ENCODE data around the gene FNTB. TPM values are rescaled to one million over a fixed set of nuclear protein-coding genes. Genes with fewer than 3 reads are reported as not detected.
A peak's percentile ranks its signal among the peaks of the same experiment; 100 is the strongest.

Gene FNTB
- total RNA-seq, 4 donors from 2014 or later: 40.6 to 44.6 (median 43.2) TPM

GRCh38 chr14:65070471-65070976 is 83.8 kb downstream of the FNTB start:
- Histone ChIP-seq H3K9me3 (no peaks in the 10 kb centered on the region), H3K4me3 (peak overlapping the region; percentile 26), H3K27me3 (no peaks in the 10 kb centered on the region), H3K36me3 (peaks cover 5% of the 10 kb centered on the region), H3K4me1 (peaks cover 72% of the 10 kb centered on the region), H3K27ac (peak overlapping the region; percentile 73)
- TF ChIP-seq POLR2AphosphoS5 (IDR thresholded peaks at IDR 0.05) (peak in 1 of 3 donors; percentile 8), CTCF (IDR thresholded peaks at IDR 0.05) (no peak)
- 30% methylated on average over 7 of the region's 12 CpGs for WGBS
- DNase-seq (ENCODE audit: low spot score in 2 of 2): no peak

- TF ChIP-seq POLR2A (IDR thresholded peaks at IDR 0.05): no peak
- no peak for TF ChIP-seq POLR2AphosphoS5 (IDR thresholded peaks at IDR 0.05)
- TF ChIP-seq CTCF (IDR thresholded peaks at IDR 0.05): no peak
- no peak for TF ChIP-seq EP300 (IDR thresholded peaks at IDR 0.05)
- Histone ChIP-seq H3K27me3 (no peaks in the 10 kb centered on the region), H3K4me1 (peaks cover 66% of the 10 kb centered on the region), H3K9me3 (no peaks in the 10 kb centered on the region), H3K36me3 (peaks cover 15% of the 10 kb centered on the region), H3K4me3 (no peak overlapping the region), H3K27ac (peak overlapping the region; percentile 73)
- WGBS: 81% methylated on average over 3 of the region's 3 CpGs
- DNase-seq (ENCODE audit: low spot score in 2 of 2): no peak
Observed at GRCh38 chr14:65071544-65071943, 84.8 kb downstream of the FNTB start.

- Histone ChIP-seq H3K27me3 (no peaks in the 10 kb centered on the region), H3K4me1 (peaks cover 66% of the 10 kb centered on the region), H3K36me3 (peaks cover 22% of the 10 kb centered on the region), H3K27ac (peak overlapping the region; percentile 73), H3K4me3 (no peak overlapping the region), H3K9me3 (no peaks in the 10 kb centered on the region)
- TF ChIP-seq POLR2AphosphoS5 (IDR thresholded peaks at IDR 0.05) (no peak), POLR2A (IDR thresholded peaks at IDR 0.05) (no peak), CTCF (IDR thresholded peaks at IDR 0.05) (no peak), EP300 (IDR thresholded peaks at IDR 0.05) (no peak)
- no peak for DNase-seq (ENCODE audit: low spot score in 2 of 2)
- 85% methylated on average over 6 of the region's 6 CpGs for WGBS
Observed at GRCh38 chr14:65072256-65072655, 85.6 kb downstream of the FNTB start.

GRCh38 chr14:65072937-65073336 is 86.2 kb downstream of the FNTB start:
- TF ChIP-seq POLR2A (IDR thresholded peaks at IDR 0.05): no peak
- no peak for TF ChIP-seq CTCF (IDR thresholded peaks at IDR 0.05)
- TF ChIP-seq EP300 (IDR thresholded peaks at IDR 0.05): no peak
- no peak for TF ChIP-seq POLR2AphosphoS5 (IDR thresholded peaks at IDR 0.05)
- no peak for DNase-seq (ENCODE audit: low spot score in 2 of 2)
- WGBS: 55% methylated on average over 1 of the region's 1 CpG
- Histone ChIP-seq H3K27me3 (no peaks in the 10 kb centered on the region), H3K9me3 (no peaks in the 10 kb centered on the region), H3K27ac (no peak overlapping the region), H3K4me1 (peaks cover 66% of the 10 kb centered on the region), H3K36me3 (peaks cover 29% of the 10 kb centered on the region), H3K4me3 (no peak overlapping the region)

GRCh38 chr14:65073605-65074201 is 87.0 kb downstream of the FNTB start:
- no peak for DNase-seq (ENCODE audit: low spot score in 2 of 2)
- no peak for TF ChIP-seq POLR2A (IDR thresholded peaks at IDR 0.05)
- TF ChIP-seq POLR2AphosphoS5 (IDR thresholded peaks at IDR 0.05): no peak
- TF ChIP-seq EP300 (IDR thresholded peaks at IDR 0.05): no peak
- TF ChIP-seq CTCF (IDR thresholded peaks at IDR 0.05): no peak
- no peaks in the 10 kb centered on the region for H3K27me3 ChIP-seq
- H3K4me3 ChIP-seq: no peak overlapping the region
- 90% methylated on average over 4 of the region's 4 CpGs for WGBS
- peak overlapping the region; percentile 8 for H3K27ac ChIP-seq
- peaks cover 68% of the 10 kb centered on the region for H3K4me1 ChIP-seq
- H3K36me3 ChIP-seq: peaks cover 34% of the 10 kb centered on the region
- no peaks in the 10 kb centered on the region for H3K9me3 ChIP-seq

Data from suprapubic skin (tissue), 4 donors.